Measurements from ENCODE around the gene SLC16A4. TPM values are rescaled to one million over a fixed set of nuclear protein-coding genes. Genes with fewer than 3 reads are reported as not detected.
A peak's percentile ranks its signal among the peaks of the same experiment; 100 is the strongest.

Gene SLC16A4
- total and polyA plus RNA-seq, 10 of the 15 experiments (the other 5 are each of a cell fraction or from before 2014, with no cell fraction given): 0.13 to 2.2 (median 0.26) TPM; not detected in 1

- TF ChIP-seq SMAD5 (IDR thresholded peaks at IDR 0.05; ENCODE audit: low read depth) (peak; percentile 89), HDAC6 (IDR thresholded peaks at IDR 0.05; ENCODE audit: unreplicated experiment) (no peak), TCF3 (IDR thresholded peaks at IDR 0.05; ENCODE audit: borderline replicate concordance, insufficient read depth, low read depth, low read length) (no peak; the same call in 1 of the 2 replicates), MXI1 (IDR thresholded peaks at IDR 0.05; ENCODE audit: low read depth, low read length) (peak; percentile 95), NR2C2 (IDR thresholded peaks at IDR 0.05; ENCODE audit: borderline replicate concordance, control insufficient read depth, insufficient read length, low read depth) (no peak), TAF1 (IDR thresholded peaks at IDR 0.05; ENCODE audit: borderline replicate concordance, low read depth, low read length) (peak; percentile 87), CHD1 (IDR thresholded peaks at IDR 0.05; ENCODE audit: low read depth, low read length) (no peak), ASH2L (IDR thresholded peaks at IDR 0.05; ENCODE audit: borderline replicate concordance, low read depth) (0 out of 2 replicates have a peak, but pooled peaks have one; percentile 23), E2F8 (IDR thresholded peaks at IDR 0.05; ENCODE audit: low read depth, partially characterized antibody) (peak; percentile 64), SREBF1 (IDR thresholded peaks at IDR 0.05; ENCODE audit: low read length) (no peak), ZBTB40 (IDR thresholded peaks at IDR 0.05; ENCODE audit: borderline replicate concordance) (peak; percentile 91), TARDBP (IDR thresholded peaks at IDR 0.05; ENCODE audit: borderline replicate concordance) (peak; percentile 74), SPI1 (IDR thresholded peaks at IDR 0.05; ENCODE audit: borderline replicate concordance, insufficient read depth, low read depth, low read length) (no peak), SREBF2 (IDR thresholded peaks at IDR 0.05; ENCODE audit: low read length) (no peak), RBBP5 (conservative IDR thresholded peaks at IDR 0.05) (peak; percentile 79; the same call in 1 of the 2 replicates), ZNF24 (IDR thresholded peaks at IDR 0.05) (peak; percentile 73), E4F1 (IDR thresholded peaks at IDR 0.05; ENCODE audit: borderline replicate concordance, partially characterized antibody) (peak; percentile 53), NRF1 (conservative IDR thresholded peaks at IDR 0.05; ENCODE audit: low read depth, low read length) (no peak), FOXM1 (IDR thresholded peaks at IDR 0.05; ENCODE audit: low read depth, low read length) (no peak)
Measured at GRCh38 chr1:110407260-110408210, 16.7 kb upstream of the SLC16A4 start, which contains the start of gene LAMTOR5 (continued).
